ENCODE results near the gene PDE7B.

DNA sequence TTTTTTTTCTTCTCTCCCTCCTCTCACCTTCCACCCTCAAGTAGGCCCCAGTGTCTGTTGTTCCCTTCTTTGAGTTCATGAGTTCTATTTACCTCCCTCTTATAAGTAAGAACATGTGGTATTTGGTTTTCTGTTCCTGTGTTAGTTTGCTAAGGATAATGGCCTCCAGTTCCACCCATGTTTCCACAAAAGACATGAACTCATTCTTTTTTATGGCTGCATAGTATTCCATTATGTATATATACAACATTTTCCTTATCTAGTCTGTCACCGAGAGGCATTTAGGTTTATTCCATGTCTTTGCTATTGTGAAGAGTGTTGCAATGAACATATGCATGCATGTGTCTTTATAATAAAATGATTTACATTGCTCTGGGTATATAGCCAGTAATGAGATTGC lies 147.9 kb downstream of the PDE7B start:
- TF ChIP-seq CTCF (IDR thresholded peaks at IDR 0.05) (no peak), POLR2AphosphoS5 (IDR thresholded peaks at IDR 0.05) (no peak)
